ENCODE results near the gene COG5.
A peak's percentile ranks its signal among the peaks of the same experiment; 100 is the strongest.

COG5 gene

GRCh38 chr7:107210400-107210799 lies 353.3 kb downstream of the COG5 start:
- DNase-seq, result no peak

- DNase-seq, result no peak
Measured at GRCh38 chr7:107209565-107209964, 354.2 kb downstream of the COG5 start.

GRCh38 chr7:107208563-107208962 lies 355.2 kb downstream of the COG5 start:
- no peak for DNase-seq

GRCh38 chr7:107208024-107208521 lies 355.6 kb downstream of the COG5 start:
- no peak for DNase-seq

- DNase-seq, result no peak
Measured at GRCh38 chr7:107207459-107207858, 356.3 kb downstream of the COG5 start.

GRCh38 chr7:107206706-107207105 lies 357.0 kb downstream of the COG5 start:
- no peak for DNase-seq

- no peak for DNase-seq
Measured at GRCh38 chr7:107206136-107206535, 357.6 kb downstream of the COG5 start.

- no peak for DNase-seq
Measured at GRCh38 chr7:107203607-107204006, 360.1 kb downstream of the COG5 start.

GRCh38 chr7:107201795-107202450 lies 361.8 kb downstream of the COG5 start:
- peak; percentile 11 for DNase-seq

- no peak for DNase-seq
Measured at GRCh38 chr7:107196834-107197610, 366.7 kb downstream of the COG5 start.

GRCh38 chr7:107194052-107194451 lies 369.7 kb downstream of the COG5 start:
- no peak for DNase-seq

- DNase-seq, result no peak
Measured at GRCh38 chr7:107190090-107190489, 373.6 kb downstream of the COG5 start.

- DNase-seq, result no peak
Measured at GRCh38 chr7:107187774-107188173, 375.9 kb downstream of the COG5 start.

- no peak for DNase-seq
Measured at GRCh38 chr7:107186240-107186639, 377.5 kb downstream of the COG5 start.

GRCh38 chr7:107185716-107186115 lies 378.0 kb downstream of the COG5 start:
- DNase-seq, result no peak

- DNase-seq, result no peak
Measured at GRCh38 chr7:107181172-107181571, 382.5 kb downstream of the COG5 start.

- peak; percentile 37 for DNase-seq
Measured at GRCh38 chr7:107180378-107180777, 383.3 kb downstream of the COG5 start.

GRCh38 chr7:107179326-107180164 lies 384.2 kb downstream of the COG5 start:
- no peak for DNase-seq

- DNase-seq, result no peak
Measured at GRCh38 chr7:107173691-107174406, 389.9 kb downstream of the COG5 start.

GRCh38 chr7:107173191-107173590 lies 390.5 kb downstream of the COG5 start:
- DNase-seq, result no peak

GRCh38 chr7:107172276-107173032 lies 391.3 kb downstream of the COG5 start:
- DNase-seq, result no peak

GRCh38 chr7:107171496-107171895 lies 392.2 kb downstream of the COG5 start:
- DNase-seq, result no peak
